Thyroid gland (tissue), 4 donors: ENCODE results near the gene FSTL4. TPM values are rescaled to one million over a fixed set of nuclear protein-coding genes. Genes with fewer than 3 reads are reported as not detected.

Source experiments
- DNase-seq, 2 donors: peaks; one replicate each; pipeline ENCODE4 v3.0.0-alpha.2; 2019
- H3K27ac ChIP-seq, 3 donors: fragments of 200-600 bp; sonication (generic); 1 replicate in 2 of 3; 2 replicates in 1 of 3; pipeline ENCODE4 v1.5.1; 2016 to 2019; ENCODE audit warnings: mild to moderate bottlenecking in 1 of 3, moderate library complexity in 1 of 3
- H3K27me3 ChIP-seq: fragments of 200-600 bp; sonication (generic); one replicate; pipeline ENCODE4 v1.5.1; 2019
- H3K36me3 ChIP-seq, 2 donors: fragments of 200-600 bp; sonication (generic); one replicate each; pipeline ENCODE4 v1.5.1; 2016 to 2019
- H3K4me1 ChIP-seq, 2 donors: fragments of 200-600 bp; sonication (generic); one replicate each; pipeline ENCODE4 v1.5.1; 2017 to 2019
- H3K4me3 ChIP-seq, 3 donors: fragments of 200-600 bp; sonication (generic); replicated peaks in 1 of 3; 1 replicate in 2 of 3; 2 replicates in 1 of 3; pipeline ENCODE4 v1.5.1; 2016; ENCODE audit warnings: mild to moderate bottlenecking in 1 of 3
- H3K9me3 ChIP-seq: fragments of 200-600 bp; sonication (generic); one replicate; pipeline ENCODE4 v1.5.1; 2017
- POLR2A ChIP-seq, 2 donors: fragments of 450-650 bp; IDR thresholded peaks; one replicate each; pipeline ENCODE4 v1.6.1; 2017; ENCODE audit warnings: antibody characterized with exemption in 2 of 2, mild to moderate bottlenecking in 2 of 2, moderate library complexity in 1 of 2
- WGBS, 2 donors: methylation state at CpG; one replicate each; pipeline ENCODE4 v1.1.5; 2017; 5-methylcytosine and 5-hydroxymethylcytosine counted together
- intact Hi-C: fragments of 100-400 bp; cut with DNase I; formaldehyde crosslinking; loops from one replicate; pipeline ENCODE4 v1.15.1; 2023
- total RNA-seq, 4 donors: library from RNA; depleted of rRNA; stranded (reverse); fragments of >200 nt; gene quantifications; one replicate each; pipeline ENCODE4 v1.2.3, GENCODE V29; 2016
- TF ChIP-seq, protein P1 (sequence below), 6 experiments: fragments of 200-600 bp in 3 of 6; fragments of 450-650 bp in 3 of 6; sonication (generic) in 3 of 6; IDR thresholded peaks; one replicate each; pipeline ENCODE4 v1.5.1; 2016 to 2019; ENCODE audit warnings: antibody characterized with exemption in 6 of 6, mild to moderate bottlenecking in 2 of 6, inconsistent platforms in 1 of 6, moderate library complexity in 1 of 6

FSTL4 gene
- total RNA-seq, 4 donors from 2014 or later: 0.10 to 0.13 TPM; not detected in 2

DNA sequence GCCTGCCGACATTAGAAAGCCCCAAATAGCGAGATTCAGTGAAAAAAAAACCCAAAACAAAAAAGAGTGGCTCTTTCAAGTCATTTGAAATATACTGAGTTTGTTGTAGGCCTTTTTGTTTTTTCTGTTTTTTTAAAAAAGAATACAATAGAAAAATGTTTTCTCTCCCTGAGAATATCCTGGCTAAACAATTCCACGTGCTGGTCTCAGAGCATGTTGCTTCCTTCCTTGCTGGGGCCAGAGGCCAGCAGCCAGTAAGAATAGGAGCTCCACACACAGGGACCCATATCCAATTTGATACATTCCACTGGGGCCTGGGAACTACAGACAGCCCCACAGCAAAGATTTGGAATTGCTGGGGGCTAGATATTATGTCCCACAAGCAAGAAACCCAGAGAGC, 369.1 kb downstream of the FSTL4 start:
- H3K27me3 ChIP-seq: no peaks in the 10 kb centered on the region
- WGBS, 2 donors: 76 to 80% methylated on average over 3 of the region's 3 CpGs
- H3K9me3 ChIP-seq: no peaks in the 10 kb centered on the region
- no peaks in the 10 kb centered on the region for H3K36me3 ChIP-seq
- TF ChIP-seq, protein P1, sequence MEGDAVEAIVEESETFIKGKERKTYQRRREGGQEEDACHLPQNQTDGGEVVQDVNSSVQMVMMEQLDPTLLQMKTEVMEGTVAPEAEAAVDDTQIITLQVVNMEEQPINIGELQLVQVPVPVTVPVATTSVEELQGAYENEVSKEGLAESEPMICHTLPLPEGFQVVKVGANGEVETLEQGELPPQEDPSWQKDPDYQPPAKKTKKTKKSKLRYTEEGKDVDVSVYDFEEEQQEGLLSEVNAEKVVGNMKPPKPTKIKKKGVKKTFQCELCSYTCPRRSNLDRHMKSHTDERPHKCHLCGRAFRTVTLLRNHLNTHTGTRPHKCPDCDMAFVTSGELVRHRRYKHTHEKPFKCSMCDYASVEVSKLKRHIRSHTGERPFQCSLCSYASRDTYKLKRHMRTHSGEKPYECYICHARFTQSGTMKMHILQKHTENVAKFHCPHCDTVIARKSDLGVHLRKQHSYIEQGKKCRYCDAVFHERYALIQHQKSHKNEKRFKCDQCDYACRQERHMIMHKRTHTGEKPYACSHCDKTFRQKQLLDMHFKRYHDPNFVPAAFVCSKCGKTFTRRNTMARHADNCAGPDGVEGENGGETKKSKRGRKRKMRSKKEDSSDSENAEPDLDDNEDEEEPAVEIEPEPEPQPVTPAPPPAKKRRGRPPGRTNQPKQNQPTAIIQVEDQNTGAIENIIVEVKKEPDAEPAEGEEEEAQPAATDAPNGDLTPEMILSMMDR (IDR thresholded peaks at IDR 0.05): no peak
- TF ChIP-seq POLR2A (IDR thresholded peaks at IDR 0.05): no peak
- no peaks in the 10 kb centered on the region for H3K4me1 ChIP-seq
- intact Hi-C loops: no loop called here
- H3K4me3 ChIP-seq: no peak overlapping the region
- DNase-seq: no peak
- no peak overlapping the region for H3K27ac ChIP-seq

DNA sequence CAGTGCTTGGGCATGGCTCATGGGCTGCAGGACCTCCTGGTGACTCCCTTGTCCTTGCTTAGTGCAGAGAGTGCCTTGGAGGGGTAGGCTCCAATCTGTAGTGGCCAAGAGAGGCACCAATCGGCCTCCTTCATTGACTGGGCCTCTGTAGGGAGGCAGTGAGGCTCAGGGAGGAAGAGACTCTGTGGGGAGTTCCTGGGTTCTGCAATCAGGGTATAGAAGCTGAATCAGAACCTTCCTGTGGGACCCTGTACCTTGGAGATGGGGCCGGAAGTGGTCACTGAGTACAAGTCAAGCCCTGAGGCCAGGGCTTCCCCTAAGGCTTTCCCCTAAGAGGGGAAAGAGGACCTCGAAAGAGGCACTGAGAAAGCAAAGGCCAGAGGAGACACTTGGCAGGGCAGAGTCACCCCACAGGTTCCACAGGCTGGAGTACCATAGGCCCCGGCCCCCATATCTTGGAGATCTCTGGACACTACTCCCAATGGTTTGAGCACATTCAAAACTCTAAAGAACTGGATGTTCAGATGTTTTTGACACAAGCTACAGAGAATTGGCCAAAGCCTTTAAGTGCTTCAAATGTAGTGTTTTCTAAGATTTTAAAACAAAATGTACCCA, 370.0 kb downstream of the FSTL4 start:
- TF ChIP-seq, protein P1 (IDR thresholded peaks at IDR 0.05): no peak
- no peak for TF ChIP-seq POLR2A (IDR thresholded peaks at IDR 0.05)

DNA sequence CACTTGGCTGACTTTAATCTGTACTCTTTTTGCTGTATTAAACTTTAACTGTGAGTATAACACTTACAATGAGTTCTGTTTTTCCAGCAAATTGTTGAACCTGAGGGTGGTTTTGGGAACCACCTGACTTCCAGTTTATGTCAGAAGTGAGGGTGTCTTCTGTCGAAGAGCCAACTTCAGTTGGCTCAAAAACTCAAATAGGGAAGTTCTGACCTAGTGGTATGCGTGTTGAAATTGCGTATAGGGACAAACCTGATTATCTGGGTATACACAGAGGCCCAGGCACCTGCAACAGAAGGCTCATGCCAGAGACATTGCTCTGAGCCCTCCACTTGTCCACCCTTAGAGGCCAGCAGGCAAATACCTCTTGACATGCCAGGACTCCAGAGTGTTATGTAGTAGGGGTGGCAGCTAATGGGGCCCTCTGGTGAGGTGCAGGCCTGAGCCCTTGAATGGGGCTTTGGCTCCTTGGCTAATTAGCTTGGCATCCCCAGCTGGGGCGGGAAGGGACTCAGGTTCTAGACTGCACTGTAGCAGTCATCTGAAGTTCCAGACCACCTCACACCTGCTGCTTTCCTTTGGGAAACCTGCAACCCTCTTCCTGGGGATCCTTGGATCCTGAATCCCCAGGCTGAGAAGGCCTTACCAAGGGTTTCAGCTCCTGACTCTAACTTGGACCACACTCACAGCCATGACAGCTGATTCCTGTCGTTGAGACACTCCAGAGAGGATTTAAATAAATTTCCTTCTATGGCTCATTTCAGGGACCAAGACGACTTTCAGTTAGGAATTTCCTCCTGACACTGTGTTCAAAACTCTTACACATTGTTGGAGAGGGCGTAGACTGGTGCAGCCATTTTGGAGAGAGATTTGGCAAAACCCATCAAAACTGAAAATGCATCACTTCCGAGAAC, 370.9 kb downstream of the FSTL4 start:
- Histone ChIP-seq H3K4me1 (no peaks in the 10 kb centered on the region), H3K27me3 (no peaks in the 10 kb centered on the region), H3K9me3 (no peaks in the 10 kb centered on the region), H3K27ac (no peak overlapping the region), H3K4me3 (no peak overlapping the region), H3K36me3 (no peaks in the 10 kb centered on the region)
- 82 to 85% methylated on average over 8 of the region's 8 CpGs for WGBS, 2 donors
- no peak for DNase-seq
- TF ChIP-seq, protein P1 (IDR thresholded peaks at IDR 0.05): no peak
- no peak for TF ChIP-seq POLR2A (IDR thresholded peaks at IDR 0.05)
- intact Hi-C loops: no loop called here

More for the DNA sequence above, 370.0 kb downstream of the FSTL4 start:
- Histone ChIP-seq H3K4me1 (no peaks in the 10 kb centered on the region), H3K4me3 (no peak overlapping the region), H3K36me3 (no peaks in the 10 kb centered on the region), H3K9me3 (no peaks in the 10 kb centered on the region), H3K27ac (no peak overlapping the region), H3K27me3 (no peaks in the 10 kb centered on the region)
- DNase-seq: no peak
- intact Hi-C loops: no loop called here
- 87 to 90% methylated on average over 4 of the region's 4 CpGs for WGBS, 2 donors

DNA sequence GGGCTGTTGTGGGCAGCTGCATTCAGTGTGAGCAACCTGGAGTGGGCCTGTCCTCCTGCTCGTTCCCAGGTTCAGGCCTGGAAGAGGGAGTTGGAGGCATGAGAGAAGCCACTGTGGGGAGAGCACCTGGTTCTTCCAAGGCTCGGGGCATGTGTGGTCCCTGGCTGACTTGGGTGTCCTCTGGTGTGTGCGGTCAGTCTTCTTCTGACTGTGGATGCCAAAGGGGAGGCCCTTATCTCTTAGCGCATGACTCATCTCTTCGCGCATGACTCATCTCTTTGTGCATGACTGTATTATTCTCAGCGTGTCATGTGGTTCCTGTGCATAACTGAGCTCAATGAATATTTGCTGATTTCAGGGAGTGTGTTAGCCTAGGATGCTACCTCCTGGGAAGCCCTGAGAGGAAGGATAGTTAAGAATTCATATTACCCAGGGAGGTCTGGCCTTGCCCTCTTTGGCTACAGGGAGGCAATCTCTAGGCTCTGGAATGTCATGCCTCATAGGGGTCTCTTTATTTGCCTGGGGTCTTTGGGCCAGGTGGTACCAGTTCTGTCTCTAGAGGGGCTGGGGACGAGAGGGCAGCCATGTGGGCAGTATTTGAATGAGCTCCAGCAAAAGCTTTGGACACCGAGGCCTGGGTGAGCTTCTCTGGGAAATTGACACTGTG, 371.8 kb downstream of the FSTL4 start:
- no peak for TF ChIP-seq POLR2A (IDR thresholded peaks at IDR 0.05)
- TF ChIP-seq, protein P1 (IDR thresholded peaks at IDR 0.05): no peak
- Histone ChIP-seq H3K4me3 (no peak overlapping the region), H3K9me3 (no peaks in the 10 kb centered on the region), H3K4me1 (no peaks in the 10 kb centered on the region), H3K36me3 (no peaks in the 10 kb centered on the region), H3K27ac (no peak overlapping the region), H3K27me3 (no peaks in the 10 kb centered on the region)
- intact Hi-C loops: no loop called here
- WGBS, 2 donors: 78 to 92% methylated on average over 8 to 9 of the region's 9 CpGs
- no peak for DNase-seq
